Osteocyte (in vitro differentiated cells): ENCODE data around the gene UPK3A. TPM values are rescaled to one million over a fixed set of nuclear protein-coding genes. Genes with fewer than 3 reads are reported as not detected.
"Not testable (repeated sequence)": the region's sequence is repeated elsewhere in the genome, so short reads cannot be mapped to it uniquely, and the experiment has no call there.

Source experiments
- DNase-seq: peaks from one replicate; pipeline ENCODE4 v3.0.0; 2021; ENCODE audit warnings: mixed read lengths; ENCODE audit not compliant: unreplicated experiment; ENCODE audit errors: extremely low spot score
- H3K27ac Mint-ChIP-seq: one replicate; pipeline ENCODE4 v1.8.0; 2021; ENCODE audit warnings: mild to moderate bottlenecking, mixed read lengths; ENCODE audit not compliant: unreplicated experiment
- H3K27me3 Mint-ChIP-seq: one replicate; pipeline ENCODE4 v1.8.0; 2021; ENCODE audit warnings: mixed read lengths; ENCODE audit not compliant: unreplicated experiment
- H3K36me3 Mint-ChIP-seq: one replicate; pipeline ENCODE4 v1.8.0; 2021; ENCODE audit warnings: mixed read lengths; ENCODE audit not compliant: unreplicated experiment
- H3K4me1 Mint-ChIP-seq: one replicate; pipeline ENCODE4 v1.8.0; 2021; ENCODE audit warnings: mixed read lengths; ENCODE audit not compliant: unreplicated experiment
- H3K4me3 Mint-ChIP-seq: one replicate; pipeline ENCODE4 v1.8.0; 2021; ENCODE audit warnings: mild to moderate bottlenecking, moderate library complexity, mixed read lengths; ENCODE audit not compliant: unreplicated experiment
- H3K9me3 Mint-ChIP-seq: one replicate; pipeline ENCODE4 v1.8.0; 2021; ENCODE audit warnings: mixed read lengths; ENCODE audit not compliant: unreplicated experiment
- CTCF ChIP-seq: fragments of 200-600 bp; sonication (generic); IDR thresholded peaks from 2 replicates; pipeline ENCODE4 v1.5.0; 2021; ENCODE audit warnings: antibody characterized with exemption, mild to moderate bottlenecking, moderate library complexity
- total RNA-seq: library from RNA; stranded (reverse); gene quantifications from 2 replicates; pipeline ENCODE4 v1.2.1, GENCODE V29; 2021

UPK3A gene
- total RNA-seq, 1 donor from 2014 or later = not detected

DNA sequence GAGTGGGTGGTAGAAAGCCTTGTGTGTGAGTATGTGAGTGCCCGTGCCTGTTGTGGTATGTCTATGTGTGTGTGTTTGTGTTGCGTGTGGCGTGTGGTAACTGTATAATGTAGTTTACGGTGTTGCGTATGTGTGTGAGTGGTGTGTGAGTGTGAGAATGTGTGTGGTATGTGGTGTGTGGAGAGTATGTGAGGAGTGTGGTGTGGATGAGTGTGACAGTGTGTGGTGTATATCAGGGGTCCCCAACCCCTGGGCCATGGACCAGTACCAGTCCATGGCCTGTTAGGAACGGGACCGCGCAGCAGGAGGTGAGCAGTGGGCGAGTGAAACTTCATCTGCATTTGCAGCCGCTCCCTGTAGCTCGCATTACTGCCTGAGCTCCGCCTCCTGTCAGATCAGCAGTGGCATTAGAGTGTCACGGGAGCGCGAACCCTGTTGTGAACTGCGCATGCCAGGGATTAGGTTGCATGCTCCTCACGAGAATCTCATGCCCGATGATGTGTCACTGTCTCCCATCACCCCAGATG is 5.7 kb downstream of the UPK3A start:
- DNase-seq = no peak
- TF ChIP-seq CTCF = no peak
- Mint-ChIP-seq H3K4me1 (peaks cover under 1% of the 10 kb centered on the region), H3K27ac (no peak overlapping the region), H3K36me3 (no peaks in the 10 kb centered on the region), H3K4me3 (no peak overlapping the region), H3K9me3 (no peaks in the 10 kb centered on the region), H3K27me3 (peaks cover 2% of the 10 kb centered on the region)

GRCh38 chr22:45291061-45291930 is 6.5 kb downstream of the UPK3A start:
- DNase-seq = no peak
- Mint-ChIP-seq H3K27me3 (peaks cover 2% of the 10 kb centered on the region), H3K9me3 (no peaks in the 10 kb centered on the region), H3K36me3 (no peaks in the 10 kb centered on the region), H3K4me1 (no peaks in the 10 kb centered on the region), H3K27ac (no peak overlapping the region), H3K4me3 (no peak overlapping the region)
- no peak for TF ChIP-seq CTCF

- Mint-ChIP-seq H3K4me1 (no peaks in the 10 kb centered on the region), H3K9me3 (no peaks in the 10 kb centered on the region), H3K27me3 (no peaks in the 10 kb centered on the region), H3K4me3 (no peak overlapping the region), H3K36me3 (no peaks in the 10 kb centered on the region), H3K27ac (no peak overlapping the region)
- TF ChIP-seq CTCF = no peak
- DNase-seq = no peak
Measured at GRCh38 chr22:45291931-45292290, 7.2 kb downstream of the UPK3A start.

GRCh38 chr22:45292731-45293442 is 8.1 kb downstream of the UPK3A start:
- H3K4me1 Mint-ChIP-seq = no peaks in the 10 kb centered on the region
- TF ChIP-seq CTCF = no peak

DNA sequence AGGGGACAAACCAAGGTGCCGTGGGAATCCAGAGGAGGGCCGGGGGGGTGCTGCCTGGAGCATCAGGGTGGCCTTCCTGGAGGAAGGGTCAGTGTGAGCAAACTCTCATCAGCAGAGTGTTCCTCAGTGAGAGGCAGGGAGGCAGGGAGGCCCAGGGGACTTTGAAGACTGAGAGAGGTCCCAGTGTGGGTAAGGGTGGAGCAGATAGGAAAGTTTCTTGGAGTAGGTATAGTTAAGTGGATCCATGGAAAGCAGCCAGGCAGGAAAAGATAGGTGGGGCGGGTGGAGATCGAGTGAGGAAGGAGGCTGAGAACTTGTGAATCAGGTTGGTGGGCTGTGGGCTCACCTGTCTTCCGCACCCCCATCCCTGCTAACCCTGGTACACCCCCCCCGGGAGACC is 9.3 kb downstream of the UPK3A start:
- TF ChIP-seq CTCF = no peak
- no peak for DNase-seq
- Mint-ChIP-seq H3K36me3 (no peaks in the 10 kb centered on the region), H3K4me1 (no peaks in the 10 kb centered on the region), H3K27me3 (no peaks in the 10 kb centered on the region), H3K27ac (no peak overlapping the region), H3K9me3 (no peaks in the 10 kb centered on the region), H3K4me3 (no peak overlapping the region)

More at GRCh38 chr22:45292731-45293442, 8.1 kb downstream of the UPK3A start:
- Mint-ChIP-seq H3K9me3 (no peaks in the 10 kb centered on the region), H3K36me3 (no peaks in the 10 kb centered on the region), H3K4me3 (no peak overlapping the region), H3K27ac (no peak overlapping the region), H3K27me3 (no peaks in the 10 kb centered on the region)
- no peak for DNase-seq

DNA sequence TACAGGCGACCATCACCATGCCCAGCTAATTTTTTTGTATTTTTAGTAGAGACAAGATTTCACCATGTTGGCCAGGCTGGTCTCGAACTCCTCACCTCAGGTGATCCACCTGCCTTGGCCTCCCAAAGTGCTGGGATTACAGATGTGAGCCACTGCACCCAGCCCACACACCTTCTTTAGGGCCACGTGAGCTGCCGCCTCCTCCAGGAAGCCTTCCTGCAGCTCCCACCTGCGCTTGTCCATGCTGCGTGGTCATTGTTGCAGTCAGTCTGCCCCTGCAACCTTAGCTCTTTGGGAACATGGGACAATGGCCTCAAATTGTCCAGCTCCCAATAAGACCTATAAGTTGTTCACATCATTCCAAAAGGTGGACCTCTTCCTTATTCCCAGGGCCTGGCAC is 10.3 kb downstream of the UPK3A start:
- H3K9me3 Mint-ChIP-seq, DNase-seq, H3K27ac Mint-ChIP-seq, H3K36me3 Mint-ChIP-seq, H3K27me3 Mint-ChIP-seq, H3K4me1 Mint-ChIP-seq, H3K4me3 Mint-ChIP-seq: not testable (repeated sequence)
